HCEC 1CT (cell line): ENCODE measurements around the gene FBXO17.
A peak's percentile ranks its signal among the peaks of the same experiment; 100 is the strongest.

ENCODE experiments used
- DNase-seq: peaks from one replicate; pipeline ENCODE4 v3.0.0-alpha.2; 2017

The FBXO17 gene

DNA sequence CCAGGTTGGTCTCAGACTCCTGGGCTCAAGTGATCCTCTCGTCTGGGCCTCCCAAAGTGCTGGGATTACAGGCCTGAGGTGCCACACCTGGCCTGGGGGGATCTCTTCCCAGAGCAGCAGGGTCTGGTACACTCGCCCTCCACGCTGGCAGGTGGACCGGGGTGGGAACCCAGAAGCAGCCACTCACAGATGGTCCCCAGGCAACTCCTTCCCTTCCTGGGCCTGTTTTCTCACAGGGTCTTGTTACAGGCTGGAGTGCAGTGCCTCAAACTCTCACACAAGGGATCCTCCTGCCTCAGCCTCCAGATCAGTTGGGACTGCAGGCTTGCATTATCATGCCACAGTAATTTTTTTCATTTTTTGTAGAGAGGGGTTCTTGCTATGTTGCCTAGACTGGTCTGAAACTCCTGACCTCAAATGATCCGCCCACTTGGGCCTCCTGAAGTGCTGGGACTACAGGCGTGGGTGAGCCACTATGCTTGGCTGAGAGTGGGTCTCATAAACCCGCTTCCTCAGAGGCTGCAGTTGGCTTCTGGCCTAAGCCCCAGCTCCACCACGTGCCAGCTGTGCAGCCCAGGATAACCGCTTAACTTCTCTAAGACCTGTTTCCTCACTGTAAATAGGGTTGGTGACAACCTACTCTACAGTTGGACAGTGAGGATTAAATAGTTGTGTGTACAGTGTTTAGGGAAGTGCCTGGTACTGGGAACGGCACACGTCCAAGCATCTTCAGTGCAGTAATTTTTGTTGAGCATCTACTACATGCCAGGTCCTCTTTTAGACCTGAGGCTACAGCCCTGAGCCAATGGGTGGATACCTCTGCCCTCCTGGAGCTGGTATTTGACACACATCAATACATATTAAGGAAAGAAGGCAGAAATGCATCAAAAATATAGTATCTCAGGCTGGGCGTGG lies 62.7 kb downstream of the FBXO17 start:
- no peak for DNase-seq

GRCh38 chr19:38911388-38912001 lies 64.0 kb downstream of the FBXO17 start:
- no peak for DNase-seq

- no peak for DNase-seq
Observed at GRCh38 chr19:38910488-38910887, 65.1 kb downstream of the FBXO17 start.

DNA sequence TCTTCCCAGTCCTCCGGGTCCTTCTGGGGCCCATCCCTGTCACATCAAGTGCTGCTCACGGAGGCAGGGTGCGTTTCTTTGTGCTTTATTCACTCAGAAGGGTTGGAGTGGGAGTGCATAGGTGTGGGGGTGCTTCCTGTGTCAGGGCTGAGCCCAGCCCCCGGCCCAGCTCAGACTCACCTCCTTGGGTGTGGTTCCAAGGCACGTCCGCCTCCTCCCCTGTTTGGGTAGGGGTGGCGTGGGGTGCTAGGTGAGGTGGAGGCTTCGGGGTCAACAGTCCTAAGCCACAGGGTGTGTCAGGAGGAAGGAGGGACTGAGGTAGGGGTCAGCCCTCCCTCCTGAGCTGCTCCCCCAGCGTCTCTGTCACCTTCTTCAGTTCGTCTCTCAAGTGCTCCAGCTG lies 66.6 kb downstream of the FBXO17 start:
- no peak for DNase-seq

- no peak for DNase-seq
Observed at GRCh38 chr19:38907670-38908069, 67.9 kb downstream of the FBXO17 start.

GRCh38 chr19:38907227-38907626 lies 68.3 kb downstream of the FBXO17 start:
- no peak for DNase-seq

- no peak for DNase-seq
Observed at GRCh38 chr19:38905620-38906019, 69.9 kb downstream of the FBXO17 start.

GRCh38 chr19:38904581-38905539 lies 70.7 kb downstream of the FBXO17 start:
- no peak for DNase-seq

GRCh38 chr19:38901683-38902082 lies 73.9 kb downstream of the FBXO17 start:
- no peak for DNase-seq

GRCh38 chr19:38900743-38901190 lies 74.8 kb downstream of the FBXO17 start:
- no peak for DNase-seq

GRCh38 chr19:38900202-38900629 lies 75.3 kb downstream of the FBXO17 start:
- peak; percentile 36 for DNase-seq

DNA sequence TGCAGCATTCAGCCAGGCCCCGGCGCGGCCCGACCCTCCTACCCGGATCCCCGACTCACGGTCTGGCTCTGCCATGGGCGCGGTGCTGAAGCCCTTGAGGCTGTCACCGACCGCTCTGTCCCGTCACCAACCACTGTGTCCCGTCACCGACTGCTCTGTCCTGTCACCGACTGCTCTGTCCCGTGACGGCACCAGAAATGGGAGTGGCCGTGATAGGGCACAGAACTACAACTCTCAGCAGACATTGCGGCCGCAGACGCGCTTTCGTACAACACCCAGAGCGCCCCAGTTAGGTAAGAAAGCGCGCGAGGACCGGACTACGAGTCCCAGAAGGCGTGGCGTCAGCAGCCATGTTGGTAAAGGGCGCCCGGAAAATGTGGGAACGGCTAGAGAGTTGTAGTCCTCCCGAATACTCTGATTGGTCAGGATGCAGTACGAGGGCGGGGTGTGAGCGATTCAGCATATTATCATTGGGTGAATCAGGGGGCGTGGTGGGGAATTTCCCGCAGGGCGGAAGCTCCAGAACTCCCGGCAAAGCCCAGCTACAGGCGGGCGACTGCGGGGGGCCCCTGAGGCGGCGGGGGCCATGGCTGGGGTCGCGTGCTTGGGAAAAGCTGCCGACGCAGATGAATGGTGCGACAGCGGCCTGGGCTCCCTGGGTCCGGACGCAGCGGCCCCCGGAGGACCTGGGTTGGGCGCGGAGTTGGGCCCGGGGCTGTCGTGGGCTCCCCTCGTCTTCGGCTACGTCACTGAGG lies 75.9 kb downstream of the FBXO17 start, which contains the start of the genes NFKBIB and SIRT2:
Gene NFKBIB (plus strand): TSS at position 523 of the 755 bp plus-strand sequence. CDS start 64 bp downstream, at position 587.
Gene SIRT2 (minus strand): TSS at position 172 of the 755 bp plus-strand sequence. CDS start 97 bp downstream, at position 75.
- DNase-seq: peak; percentile 100

- DNase-seq: no peak
Observed at GRCh38 chr19:38898788-38899446, 76.6 kb downstream of the FBXO17 start.

DNA sequence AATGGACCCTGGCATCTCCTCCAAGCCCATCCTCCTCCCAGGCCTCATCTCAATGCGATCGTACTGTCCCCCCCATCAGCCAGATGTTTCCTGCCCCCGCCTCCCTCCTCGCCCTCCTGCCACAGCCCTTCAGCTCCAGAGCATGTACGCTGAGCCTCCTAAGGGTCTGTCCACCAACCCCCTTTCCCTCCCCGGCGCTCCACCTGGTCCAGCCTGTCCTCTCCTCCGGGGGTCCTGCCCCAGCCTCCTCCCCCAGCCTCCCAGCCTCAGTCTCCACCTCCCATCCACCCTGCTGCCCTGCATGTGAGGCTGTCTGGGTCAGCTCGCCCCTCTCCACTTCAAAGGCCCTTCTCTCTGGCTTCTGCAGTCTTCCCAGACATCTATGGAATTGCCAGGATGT lies 80.6 kb downstream of the FBXO17 start:
- no peak for DNase-seq

DNA sequence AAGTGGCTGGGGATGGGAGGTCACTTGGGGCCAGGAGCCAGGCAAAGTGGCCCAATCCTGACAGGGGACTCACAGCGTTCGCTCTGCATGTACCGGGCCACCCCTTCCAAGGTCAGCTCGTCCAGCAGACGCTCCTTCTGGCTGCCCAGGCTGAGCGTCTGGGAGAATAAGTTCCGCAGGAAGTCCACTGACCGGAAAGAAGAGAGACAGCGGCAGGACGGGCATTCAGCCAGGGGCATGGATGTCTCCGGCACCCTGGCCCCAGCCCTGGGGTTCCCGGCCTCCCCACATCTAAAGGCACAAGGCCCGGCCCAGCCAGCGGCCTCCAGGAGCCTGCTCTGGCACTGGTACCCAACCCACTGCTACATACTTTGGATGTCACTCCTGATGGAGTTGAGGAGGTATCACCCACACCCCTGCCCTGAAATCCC lies 82.2 kb downstream of the FBXO17 start:
- DNase-seq: no peak

- no peak for DNase-seq
Observed at GRCh38 chr19:38892841-38893240, 82.7 kb downstream of the FBXO17 start.

DNA sequence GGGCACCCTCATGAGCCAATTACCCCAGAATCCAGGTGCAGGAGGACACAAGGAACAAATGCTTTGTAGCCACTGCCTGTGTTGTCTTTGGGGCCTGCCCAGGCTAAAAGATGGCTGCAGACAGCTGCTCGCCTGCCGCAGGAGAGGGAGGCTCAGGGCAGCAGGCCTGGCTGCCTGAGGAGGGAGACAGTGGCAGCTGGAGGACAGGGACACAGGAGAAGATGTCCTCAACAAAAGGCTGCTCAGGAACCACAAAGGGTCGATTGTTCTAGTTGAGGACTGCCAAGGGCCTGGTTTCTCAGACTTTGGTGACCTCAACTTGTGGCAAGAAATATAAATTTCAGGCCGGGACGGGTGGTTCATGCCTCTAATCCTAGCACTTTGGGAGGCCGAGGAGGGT lies 83.8 kb downstream of the FBXO17 start:
- DNase-seq: no peak
